COLO668 (cell line): ENCODE data around the gene ADAM11.

Experiments
- DNase-seq: peaks from one replicate; lab custom pipeline; 2025; ENCODE audit not compliant: unreplicated experiment; lab: John Stamatoyannopoulos, UW

The ADAM11 gene

GRCh38 chr17:44775136-44775837 lies 16.5 kb downstream of the ADAM11 start:
- peak; percentile 92 for DNase-seq

DNA sequence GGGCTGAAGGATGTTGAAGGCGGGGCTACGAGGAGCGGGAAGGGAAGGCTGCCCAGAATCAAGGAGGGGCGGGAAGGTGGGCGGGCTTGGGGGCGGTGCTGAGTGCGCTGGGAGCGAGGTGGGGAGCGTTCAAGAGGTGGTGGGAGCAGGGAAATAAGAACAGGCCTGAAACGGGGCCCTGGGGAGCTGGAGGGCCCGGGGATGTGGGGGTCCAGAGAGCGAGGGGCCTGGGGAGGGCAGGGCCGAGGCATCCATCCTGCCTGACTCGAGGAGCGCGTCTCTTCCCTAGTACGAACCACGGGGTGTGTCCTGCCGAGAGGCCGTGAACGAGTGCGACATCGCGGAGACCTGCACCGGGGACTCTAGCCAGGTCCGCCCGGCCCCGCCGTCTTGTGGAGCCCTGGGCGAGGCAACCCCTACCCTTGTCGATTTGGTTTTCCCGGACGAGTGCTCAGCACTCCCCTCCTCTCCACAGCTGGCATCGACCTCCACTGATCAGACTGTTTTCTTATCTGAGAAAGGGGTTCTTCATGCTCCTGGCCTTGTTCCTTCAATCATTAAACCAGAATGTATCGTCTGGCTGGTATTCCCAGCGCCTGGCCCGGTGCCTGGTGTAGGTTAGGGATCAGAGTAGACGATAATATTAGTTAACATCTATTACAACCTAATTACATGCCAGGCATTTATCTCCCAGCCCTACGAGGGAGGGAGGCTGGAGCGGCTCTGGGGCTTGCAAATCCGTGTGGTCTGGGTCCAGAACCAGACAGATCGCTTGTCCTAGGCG lies 17.2 kb downstream of the ADAM11 start:
- peak; percentile 43 for DNase-seq

DNA sequence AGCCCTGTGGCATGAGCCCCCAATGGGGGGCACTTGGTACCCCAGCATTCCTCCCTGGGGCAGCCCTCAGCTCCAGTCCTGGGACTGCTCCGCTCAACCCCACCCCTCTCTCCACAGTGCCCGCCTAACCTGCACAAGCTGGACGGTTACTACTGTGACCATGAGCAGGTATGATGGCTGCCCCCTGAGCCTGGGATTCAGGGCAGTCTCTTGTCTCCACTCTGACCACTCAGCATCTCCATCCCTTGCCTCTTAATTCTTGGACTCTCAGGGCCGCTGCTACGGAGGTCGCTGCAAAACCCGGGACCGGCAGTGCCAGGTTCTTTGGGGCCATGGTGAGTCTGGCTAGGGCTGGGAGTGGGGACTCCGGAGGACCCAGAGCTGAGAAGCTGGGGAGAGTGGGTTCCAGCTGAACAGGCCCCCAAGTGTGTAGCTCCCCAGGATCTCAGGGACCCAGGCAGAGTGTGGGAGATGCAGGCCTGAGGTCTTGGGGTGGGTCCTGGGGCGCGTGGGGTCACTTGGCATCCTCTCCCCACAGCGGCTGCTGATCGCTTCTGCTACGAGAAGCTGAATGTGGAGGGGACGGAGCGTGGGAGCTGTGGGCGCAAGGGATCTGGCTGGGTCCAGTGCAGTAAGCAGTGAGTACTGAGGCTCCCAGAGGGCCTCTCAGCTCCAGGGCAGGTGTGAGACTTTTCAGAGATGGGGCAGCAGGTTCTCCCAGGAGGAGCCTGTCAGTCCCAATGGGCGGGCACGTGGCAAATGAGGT lies 18.0 kb downstream of the ADAM11 start:
- no peak for DNase-seq

- DNase-seq: no peak
Observed at GRCh38 chr17:44777394-44778348, 18.9 kb downstream of the ADAM11 start.

- DNase-seq: no peak
Observed at GRCh38 chr17:44778656-44779210, 19.9 kb downstream of the ADAM11 start.

DNA sequence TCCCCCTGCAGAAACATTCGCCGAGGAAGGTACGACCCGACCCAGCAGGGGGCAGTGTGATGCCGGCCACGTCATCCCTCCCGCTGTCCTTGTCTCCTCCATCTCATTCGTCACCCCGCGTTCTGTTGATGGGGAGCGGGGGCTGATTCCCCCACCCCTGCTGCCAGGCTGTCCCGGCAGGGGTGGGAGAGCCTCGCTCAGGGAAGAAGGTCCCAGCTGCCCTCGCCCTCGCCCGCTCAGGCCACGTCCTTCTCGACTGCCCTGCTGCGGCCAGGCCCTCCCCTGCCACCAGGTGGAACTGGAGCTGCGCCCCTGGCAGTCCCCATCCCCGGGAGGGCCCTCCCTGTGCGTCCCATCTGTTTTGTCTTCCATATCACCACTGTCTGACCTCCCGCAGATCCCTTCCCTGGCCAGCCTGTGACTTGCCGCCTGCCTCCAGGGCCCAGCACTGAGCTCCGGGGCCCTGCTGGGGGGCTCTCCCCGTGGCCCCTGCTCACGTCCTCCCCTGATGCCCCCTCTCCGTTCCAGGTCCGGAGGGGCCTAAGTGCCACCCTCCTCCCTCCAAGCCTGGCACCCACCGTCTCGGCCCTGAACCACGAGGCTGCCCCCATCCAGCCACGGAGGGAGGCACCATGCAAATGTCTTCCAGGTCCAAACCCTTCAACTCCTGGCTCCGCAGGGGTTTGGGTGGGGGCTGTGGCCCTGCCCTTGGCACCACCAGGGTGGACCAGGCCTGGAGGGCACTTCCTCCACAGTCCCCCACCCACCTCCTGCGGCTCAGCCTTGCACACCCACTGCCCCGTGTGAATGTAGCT lies 20.6 kb downstream of the ADAM11 start:
- peak; percentile 58 for DNase-seq

DNA sequence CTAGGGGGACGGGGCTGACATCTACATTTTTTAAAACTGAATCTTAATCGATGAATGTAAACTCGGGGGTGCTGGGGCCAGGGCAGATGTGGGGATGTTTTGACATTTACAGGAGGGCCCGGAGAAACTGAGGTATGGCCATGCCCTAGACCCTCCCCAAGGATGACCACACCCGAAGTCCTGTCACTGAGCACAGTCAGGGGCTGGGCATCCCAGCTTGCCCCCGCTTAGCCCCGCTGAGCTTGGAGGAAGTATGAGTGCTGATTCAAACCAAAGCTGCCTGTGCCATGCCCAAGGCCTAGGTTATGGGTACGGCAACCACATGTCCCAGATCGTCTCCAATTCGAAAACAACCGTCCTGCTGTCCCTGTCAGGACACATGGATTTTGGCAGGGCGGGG lies 21.4 kb downstream of the ADAM11 start:
- DNase-seq: no peak

GRCh38 chr17:44780845-44781480 lies 22.2 kb downstream of the ADAM11 start:
- no peak for DNase-seq

DNA sequence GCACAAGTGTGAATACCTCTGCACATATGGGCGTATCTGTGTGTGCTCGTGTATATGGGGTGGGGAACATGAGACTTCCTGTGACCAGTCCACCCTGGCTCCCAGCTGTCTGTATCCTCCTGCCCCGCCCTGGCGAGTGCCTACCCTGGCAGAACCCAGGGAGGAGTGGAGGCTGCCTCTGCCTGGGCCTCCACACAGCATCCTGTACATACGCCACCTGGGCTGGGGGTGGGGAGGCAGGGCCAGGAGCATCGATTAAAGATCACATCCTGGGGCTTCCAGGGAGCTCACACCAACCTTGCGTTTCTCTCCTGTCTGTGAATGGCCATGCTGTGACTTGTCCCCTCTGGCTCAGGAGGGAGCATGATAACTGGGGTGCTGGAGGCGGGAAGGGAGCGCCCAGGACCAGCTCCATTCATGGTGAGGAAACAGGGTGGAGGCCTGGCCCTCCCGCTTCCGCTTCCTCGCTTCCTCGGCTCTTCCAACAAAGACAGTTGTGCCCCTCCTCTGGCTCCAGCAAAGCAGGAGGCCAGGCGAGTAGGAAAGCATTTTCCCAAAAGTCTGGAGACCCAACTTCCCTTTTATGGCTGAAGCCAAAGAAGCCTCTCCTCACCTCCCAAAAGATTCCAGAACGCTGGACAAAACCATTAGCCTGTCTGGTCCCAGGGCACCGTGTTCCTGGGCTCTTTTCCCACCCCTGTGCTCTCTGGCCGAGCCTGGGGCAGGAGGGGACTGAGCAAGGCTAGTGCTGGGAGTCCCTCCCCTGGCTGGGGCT lies 22.9 kb downstream of the ADAM11 start:
- no peak for DNase-seq

DNA sequence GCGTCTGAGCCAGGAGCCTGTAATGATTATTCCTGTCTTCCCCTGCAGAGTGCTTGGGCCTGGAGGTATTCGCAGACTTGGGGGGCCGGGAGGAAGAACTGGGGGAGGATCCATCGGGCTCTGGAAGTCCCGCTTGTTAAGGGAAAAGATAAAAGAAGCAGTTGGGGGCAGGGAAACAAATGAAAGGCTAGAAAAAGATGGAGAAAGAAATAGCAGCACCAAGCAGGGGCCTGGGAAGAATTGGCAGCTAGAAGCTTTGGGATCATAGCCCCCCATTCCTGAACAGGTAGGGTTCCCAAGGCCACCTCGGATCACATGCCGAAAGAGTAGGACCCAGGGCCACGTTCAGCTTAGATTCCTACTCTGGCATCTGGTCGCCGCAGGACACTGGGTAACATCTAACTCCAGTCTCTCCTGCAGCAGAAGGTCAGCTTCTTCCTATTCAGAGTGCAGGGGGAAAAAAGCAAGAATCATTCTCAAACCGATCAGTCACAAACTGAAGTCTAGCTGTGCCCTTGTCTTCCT lies 23.6 kb downstream of the ADAM11 start:
- no peak for DNase-seq

DNA sequence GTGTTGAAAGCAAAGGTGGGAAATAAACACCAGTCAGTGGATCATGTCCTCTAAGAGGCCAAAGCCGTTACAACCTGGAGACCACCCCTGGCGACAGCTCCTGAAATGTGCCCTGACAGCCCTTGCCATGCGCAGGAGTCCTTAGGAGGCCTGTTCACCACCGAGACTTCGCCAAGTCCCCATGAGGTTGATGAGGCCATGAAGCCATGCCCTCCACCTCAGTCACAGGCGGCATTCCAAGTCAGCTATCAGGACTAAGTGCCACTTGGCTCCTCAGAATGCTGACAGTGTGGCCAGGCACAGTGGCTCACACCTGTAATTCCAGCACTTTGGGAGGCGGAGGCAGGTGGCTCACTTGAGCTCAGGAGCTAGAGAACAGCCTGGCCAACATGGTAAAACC lies 27.1 kb downstream of the ADAM11 start:
- no peak for DNase-seq

DNA sequence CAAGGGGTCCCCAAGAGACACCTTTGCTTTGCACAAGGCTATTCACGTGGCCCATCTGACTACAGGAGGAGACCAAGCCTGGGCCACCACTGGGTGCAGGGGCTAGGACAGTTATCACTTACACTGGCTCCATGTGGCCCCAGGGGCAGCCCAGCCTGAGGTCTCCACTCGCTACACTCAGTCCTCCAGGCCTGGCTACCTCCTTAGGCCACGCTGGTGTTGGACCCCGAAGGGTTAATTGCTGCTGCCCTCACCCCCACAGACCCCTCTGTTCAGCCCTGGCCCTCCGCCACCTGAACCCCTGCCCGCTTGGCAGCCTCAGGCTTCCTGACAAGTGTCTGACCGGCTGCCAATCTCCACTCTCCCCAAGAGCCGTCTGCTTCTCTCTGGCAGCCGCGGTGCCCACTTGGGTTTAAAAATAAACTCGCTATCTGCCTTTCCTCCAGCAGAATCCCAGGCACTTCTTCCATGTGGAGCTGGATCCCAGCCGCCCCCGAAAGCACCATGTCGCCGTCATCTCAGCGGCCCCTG lies 27.8 kb downstream of the ADAM11 start:
- DNase-seq: no peak

GRCh38 chr17:44787271-44787940 lies 28.6 kb downstream of the ADAM11 start:
- no peak for DNase-seq

DNA sequence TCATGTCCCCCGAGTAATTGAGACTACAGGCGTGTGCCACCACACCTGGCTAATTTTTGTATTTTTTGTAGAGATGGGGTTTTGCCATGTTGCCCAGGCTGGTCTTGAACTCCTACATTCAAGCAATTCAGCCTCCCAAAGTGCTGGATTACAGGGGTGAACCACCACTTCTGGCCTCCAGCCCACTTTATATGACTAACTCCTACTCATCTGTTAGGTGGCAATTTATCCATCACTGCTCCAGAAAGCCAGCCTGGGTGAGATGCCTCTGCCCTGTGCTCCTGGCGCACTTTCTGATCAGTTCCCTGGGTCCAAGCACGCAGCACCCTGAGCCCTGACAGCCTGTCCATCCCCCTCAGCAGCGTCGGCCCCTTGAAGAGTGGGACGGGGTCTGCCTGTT lies 29.4 kb downstream of the ADAM11 start:
- DNase-seq: no peak

DNA sequence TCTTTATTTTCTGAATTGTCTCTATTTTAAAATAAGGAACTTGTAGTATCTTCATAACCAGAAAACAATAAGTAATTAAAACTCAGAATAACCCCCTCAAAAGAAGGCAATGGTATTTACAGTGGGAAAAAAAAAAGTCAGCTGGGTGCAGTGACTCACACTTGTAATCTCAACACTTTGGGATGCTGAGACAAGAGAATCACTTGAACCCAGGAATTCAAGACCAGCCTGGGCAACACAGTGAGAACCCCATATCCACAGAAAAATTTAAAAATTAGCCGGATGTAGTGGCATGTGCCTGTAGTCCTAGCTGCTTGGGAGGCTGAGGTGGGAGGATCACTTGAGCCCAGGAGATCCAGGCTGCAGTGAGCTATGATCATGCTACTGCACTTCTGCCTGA lies 33.5 kb downstream of the ADAM11 start:
- no peak for DNase-seq

- DNase-seq: no peak
Observed at GRCh38 chr17:44793885-44794842, 35.4 kb downstream of the ADAM11 start.
